Hematopoietic multipotent progenitor cell (in vitro differentiated cells): ENCODE measurements around the gene FAM131A. TPM values are rescaled to one million over a fixed set of nuclear protein-coding genes. Genes with fewer than 3 reads are reported as not detected.

Source experiments
- DNase-seq, 3 donors: peaks; one replicate each; pipeline ENCODE4 v3.0.0-alpha.2; 2011 to 2015; ENCODE audit warnings: low read depth in 2 of 3, low spot score in 2 of 3
- small RNA-seq: library from RNA; depleted of rRNA; stranded (forward); fragments of <200 nt; gene quantifications from one replicate; pipeline ENCODE3, GENCODE V24; 2012
- total RNA-seq: library from RNA; depleted of rRNA; stranded (reverse); fragments of >200 nt; gene quantifications from one replicate; pipeline ENCODE4 v1.2.3, GENCODE V29; 2012

The FAM131A gene
- total RNA-seq, 1 donor = 17.0 TPM

- DNase-seq = no peak
Measured at GRCh38 chr3:184388936-184389230, 51.5 kb downstream of the FAM131A start.

- no peak for DNase-seq
Measured at GRCh38 chr3:184389384-184389783, 52.0 kb downstream of the FAM131A start.

GRCh38 chr3:184389935-184390528 lies 52.6 kb downstream of the FAM131A start:
- DNase-seq = no peak

GRCh38 chr3:184391266-184391665 lies 53.9 kb downstream of the FAM131A start:
- no peak for DNase-seq

GRCh38 chr3:184395320-184395660 lies 57.9 kb downstream of the FAM131A start:
- DNase-seq = no peak

Small RNA genes within 50 kb of the gene (small RNA-seq; reads per million reads assigned to genes)
- 2,186 reads per million, percentile 99 among the genes with 10 or more reads in this experiment for gene SNORD66

Other genes starting within 250 kb of the FAM131A start
- not detected for gene HTR3E, start 240.5 kb upstream of the FAM131A start, total RNA-seq
- gene EIF2B5, start 202.2 kb upstream of the FAM131A start, total RNA-seq = 60.3 TPM
- gene DVL3, start 182.2 kb upstream of the FAM131A start, total RNA-seq = 38.0 TPM
- 290 TPM for gene AP2M1, start 162.7 kb upstream of the FAM131A start, total RNA-seq
- gene ABCF3, start 151.4 kb upstream of the FAM131A start, total RNA-seq = 53.9 TPM
- gene VWA5B2, start 108.0 kb upstream of the FAM131A start, total RNA-seq = under 0.01 TPM
- 54.7 TPM for gene ALG3, start 88.6 kb upstream of the FAM131A start, total RNA-seq
- gene EEF1AKMT4, start 87.9 kb upstream of the FAM131A start, total RNA-seq = 9.7 TPM
- not detected for gene CAMK2N2, start 76.0 kb upstream of the FAM131A start, total RNA-seq
- gene ECE2, start 61.6 kb upstream of the FAM131A start, total RNA-seq = not detected
- 259 TPM for gene PSMD2, start 38.4 kb upstream of the FAM131A start, total RNA-seq
- 184 TPM for gene EIF4G1, start 23.0 kb upstream of the FAM131A start, total RNA-seq
- gene CLCN2, start 24.0 kb downstream of the FAM131A start, total RNA-seq = 3.5 TPM
- gene POLR2H, start 24.1 kb downstream of the FAM131A start, total RNA-seq = 46.9 TPM
- not detected for gene THPO, start 40.6 kb downstream of the FAM131A start, total RNA-seq
- under 0.01 TPM for gene CHRD, start 42.5 kb downstream of the FAM131A start, total RNA-seq
- 0.54 TPM for gene EPHB3, start 224.2 kb downstream of the FAM131A start, total RNA-seq